ENCODE data around the gene SLC5A6. TPM values are rescaled to one million over a fixed set of nuclear protein-coding genes. Genes with fewer than 3 reads are reported as not detected.

Gene SLC5A6
- polyA plus RNA-seq, 1 of the 3 experiments (the other 2 are of a cell fraction), result 75.7 TPM

DNA sequence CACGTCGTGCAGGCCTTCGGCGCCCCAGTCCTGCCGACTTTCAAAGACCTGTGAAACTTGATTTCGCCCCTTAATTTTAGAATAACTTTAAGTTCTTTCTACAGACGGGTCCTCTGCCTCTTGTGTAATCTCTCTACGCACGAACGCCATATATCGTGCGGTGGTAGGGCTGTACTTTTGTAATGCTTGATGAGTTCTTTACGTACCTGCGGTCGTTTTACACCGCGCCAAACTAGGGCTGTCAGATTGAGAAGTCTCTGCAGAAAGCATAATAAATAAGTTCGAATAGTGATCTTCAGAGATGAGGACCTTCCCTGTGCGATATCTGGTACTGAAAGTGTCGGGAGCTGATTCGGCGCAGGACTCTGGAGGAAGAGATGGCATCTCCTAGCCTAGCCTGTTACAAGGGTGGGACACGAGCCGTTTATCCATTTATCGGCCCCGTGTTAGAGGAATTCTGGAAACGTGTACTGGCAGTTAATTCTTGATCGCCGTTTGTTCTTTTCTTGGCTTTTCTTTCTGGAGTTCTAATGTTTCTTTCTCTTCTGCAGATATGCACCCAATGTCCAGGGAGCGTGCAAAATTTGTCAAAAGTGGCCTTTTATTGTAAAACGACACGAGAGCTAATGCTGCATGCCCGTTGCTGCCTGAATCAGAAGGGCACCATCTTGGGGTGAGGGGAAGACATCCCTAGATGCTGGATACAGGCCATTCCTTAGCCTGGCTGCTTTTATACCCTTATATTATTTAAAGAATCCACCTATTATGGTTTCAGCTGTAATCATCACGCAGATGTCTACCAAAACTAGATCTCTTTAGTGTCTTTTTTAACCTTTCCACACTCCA lies 781 bp upstream of the SLC5A6 start:
- Histone ChIP-seq H4K20me1 (ENCODE audit: insufficient read depth) (no peaks in the 10 kb centered on the region), H3K9me2 (no peaks in the 10 kb centered on the region), H3K27me3 (ENCODE audit: insufficient read depth) (no peaks in the 10 kb centered on the region), H3K9me3 (no peaks in the 10 kb centered on the region), H3K9ac (peak overlapping the region; percentile 92), H3K27ac (ENCODE audit: low read depth in 2 of 2, low read length in 1 of 2) (peak overlapping the region; percentile 89 to 99), H2AFZ (ENCODE audit: low read depth) (peak overlapping the region; percentile 85), H3K4me2 (peak overlapping the region; percentile 85), H3K79me2 (ENCODE audit: insufficient read depth) (peaks cover 33% of the 10 kb centered on the region; the same call in 1 of the 2 replicates), H3K36me3 (replicated peaks in 1 of 2; ENCODE audit: control insufficient read depth in 1 of 2, insufficient read depth in 2 of 2, low read length in 1 of 2) (peaks cover 25 to 37% of the 10 kb centered on the region in 2 experiments), H3K4me1 (ENCODE audit: control insufficient read depth in 1 of 2, insufficient read depth in 2 of 2, low read depth in 1 of 2, low read length in 1 of 2) (peaks cover 7 to 30% of the 10 kb centered on the region in 2 experiments; a peak in 3 of 4 replicates), H3F3A (replicated peaks; ENCODE audit: insufficient read depth) (peaks cover 8% of the 10 kb centered on the region), H3K4me3 (ENCODE audit: low read depth in 2 of 2, low read length in 1 of 2) (peak overlapping the region; percentile 84 to 86)
- DNase-seq, result peak; percentile 70
- ChIA-PET POLR2A (interaction anchor here (0.6 to 2.0 kb wide), 5 partner anchors 54 to 216 kb away, joined by 3 to 7 read pairs (median 3); partner anchors contain the start of genes EMILIN1 and NRBP1), CTCF (interaction anchor here (1.0 to 2.3 kb wide), 5 partner anchors 43 to 90 kb away, joined by 3 to 12 read pairs (median 5); partner anchors contain the start of gene ABHD1)
- WGBS (ENCODE audit: low lambda C conversion rate), result 4% methylated on average over 34 of the region's 34 CpGs
- no peak for TF ChIP-seq EZH2phosphoT487 (IDR thresholded peaks at IDR 0.05; ENCODE audit: borderline replicate concordance, low read depth)
- no peak for TF ChIP-seq SIN3A (IDR thresholded peaks at IDR 0.05; ENCODE audit: borderline replicate concordance, low read depth, low read length)
- TF ChIP-seq JUND (IDR thresholded peaks at IDR 0.05), result no peak
- no peak for TF ChIP-seq TCF12 (IDR thresholded peaks at IDR 0.05)
- TF ChIP-seq RAD21 (IDR thresholded peaks at IDR 0.05; ENCODE audit: low read length), result no peak
- no peak for TF ChIP-seq RXRA (IDR thresholded peaks at IDR 0.05; ENCODE audit: borderline replicate concordance, low read depth)
- TF ChIP-seq, protein P1, sequence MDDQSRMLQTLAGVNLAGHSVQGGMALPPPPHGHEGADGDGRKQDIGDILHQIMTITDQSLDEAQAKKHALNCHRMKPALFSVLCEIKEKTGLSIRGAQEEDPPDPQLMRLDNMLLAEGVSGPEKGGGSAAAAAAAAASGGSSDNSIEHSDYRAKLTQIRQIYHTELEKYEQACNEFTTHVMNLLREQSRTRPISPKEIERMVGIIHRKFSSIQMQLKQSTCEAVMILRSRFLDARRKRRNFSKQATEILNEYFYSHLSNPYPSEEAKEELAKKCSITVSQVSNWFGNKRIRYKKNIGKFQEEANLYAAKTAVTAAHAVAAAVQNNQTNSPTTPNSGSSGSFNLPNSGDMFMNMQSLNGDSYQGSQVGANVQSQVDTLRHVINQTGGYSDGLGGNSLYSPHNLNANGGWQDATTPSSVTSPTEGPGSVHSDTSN (IDR thresholded peaks at IDR 0.05), result no peak
- TF ChIP-seq, protein P2, sequence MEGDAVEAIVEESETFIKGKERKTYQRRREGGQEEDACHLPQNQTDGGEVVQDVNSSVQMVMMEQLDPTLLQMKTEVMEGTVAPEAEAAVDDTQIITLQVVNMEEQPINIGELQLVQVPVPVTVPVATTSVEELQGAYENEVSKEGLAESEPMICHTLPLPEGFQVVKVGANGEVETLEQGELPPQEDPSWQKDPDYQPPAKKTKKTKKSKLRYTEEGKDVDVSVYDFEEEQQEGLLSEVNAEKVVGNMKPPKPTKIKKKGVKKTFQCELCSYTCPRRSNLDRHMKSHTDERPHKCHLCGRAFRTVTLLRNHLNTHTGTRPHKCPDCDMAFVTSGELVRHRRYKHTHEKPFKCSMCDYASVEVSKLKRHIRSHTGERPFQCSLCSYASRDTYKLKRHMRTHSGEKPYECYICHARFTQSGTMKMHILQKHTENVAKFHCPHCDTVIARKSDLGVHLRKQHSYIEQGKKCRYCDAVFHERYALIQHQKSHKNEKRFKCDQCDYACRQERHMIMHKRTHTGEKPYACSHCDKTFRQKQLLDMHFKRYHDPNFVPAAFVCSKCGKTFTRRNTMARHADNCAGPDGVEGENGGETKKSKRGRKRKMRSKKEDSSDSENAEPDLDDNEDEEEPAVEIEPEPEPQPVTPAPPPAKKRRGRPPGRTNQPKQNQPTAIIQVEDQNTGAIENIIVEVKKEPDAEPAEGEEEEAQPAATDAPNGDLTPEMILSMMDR (IDR thresholded peaks at IDR 0.05), result 0 out of 2 replicates have a peak, but pooled peaks have one; percentile 4
- TF ChIP-seq, protein P3, sequence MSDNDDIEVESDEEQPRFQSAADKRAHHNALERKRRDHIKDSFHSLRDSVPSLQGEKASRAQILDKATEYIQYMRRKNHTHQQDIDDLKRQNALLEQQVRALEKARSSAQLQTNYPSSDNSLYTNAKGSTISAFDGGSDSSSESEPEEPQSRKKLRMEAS (IDR thresholded peaks at IDR 0.05; ENCODE audit: low read depth), result no peak
- TF ChIP-seq POLR2AphosphoS5 (IDR thresholded peaks at IDR 0.05; ENCODE audit: low read depth, low read length), result 0 out of 2 replicates have a peak, but pooled peaks have one; percentile 13
- TF ChIP-seq EP300 (IDR thresholded peaks at IDR 0.05; ENCODE audit: borderline replicate concordance in 1 of 2, low read depth in 1 of 2, low read length in 1 of 2), result no peak
- TF ChIP-seq FOSL2 (IDR thresholded peaks at IDR 0.05; ENCODE audit: borderline replicate concordance, low read depth), result no peak
- peak; percentile 71; the same call in 1 of the 2 replicates for TF ChIP-seq YY1 (IDR thresholded peaks at IDR 0.05; ENCODE audit: low read depth)
- no peak for TF ChIP-seq RFX5 (IDR thresholded peaks at IDR 0.05; ENCODE audit: low read length)
- TF ChIP-seq ZBTB33 (IDR thresholded peaks at IDR 0.05; ENCODE audit: borderline replicate concordance, low read depth), result no peak
- TF ChIP-seq MXI1 (IDR thresholded peaks at IDR 0.05; ENCODE audit: low read depth, low read length), result peak; percentile 24; the same call in 1 of the 2 replicates

Data from SK-N-SH (cell line).